Mucosa of stomach (tissue), 1 donor: ENCODE results near the gene ABTB2.

ENCODE experiments used
- H3K27me3 ChIP-seq: one replicate; pipeline ENCODE4 v1.7.0; 2013; ENCODE audit warnings: mild to moderate bottlenecking, low read length; ENCODE audit not compliant: control insufficient read depth, insufficient read depth
- H3K36me3 ChIP-seq: one replicate; pipeline ENCODE4 v1.7.0; 2013; ENCODE audit warnings: low read length; ENCODE audit not compliant: control insufficient read depth, insufficient read depth
- H3K4me1 ChIP-seq: one replicate; pipeline ENCODE4 v1.7.0; 2013; ENCODE audit warnings: mild to moderate bottlenecking, low read length; ENCODE audit not compliant: control insufficient read depth, insufficient read depth
- H3K4me3 ChIP-seq: one replicate; pipeline ENCODE4 v1.7.0; 2013; ENCODE audit warnings: low read length
- H3K9ac ChIP-seq: one replicate; pipeline ENCODE4 v1.7.0; 2013; ENCODE audit warnings: mild to moderate bottlenecking, low read length, moderate library complexity
- H3K9me3 ChIP-seq: one replicate; pipeline ENCODE4 v1.7.0; 2013; ENCODE audit warnings: mild to moderate bottlenecking, low read length, moderate library complexity; ENCODE audit not compliant: control insufficient read depth
- donor health status: Pancreatic carcinoma.

ABTB2 gene

DNA sequence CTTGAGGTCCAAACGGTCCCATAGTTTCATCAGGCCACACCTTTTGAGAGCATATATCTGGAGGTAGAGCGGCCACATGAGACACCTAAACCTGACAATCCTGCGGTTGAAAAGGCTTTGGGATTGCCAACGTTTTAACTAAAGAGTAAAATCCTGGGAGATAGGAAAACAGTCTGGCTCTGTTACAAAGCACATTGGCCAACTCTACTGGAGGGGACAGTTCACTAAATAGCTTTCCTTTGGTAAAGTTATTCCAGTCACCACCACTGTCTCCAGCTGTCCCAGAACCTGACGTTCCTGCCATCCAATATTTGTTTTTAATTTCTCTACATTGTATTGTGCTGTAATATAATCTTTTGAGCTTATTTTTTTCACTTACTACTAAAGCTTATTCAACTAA is 22.0 kb downstream of the ABTB2 start:
- no peak overlapping the region for H3K4me3 ChIP-seq
- no peaks in the 10 kb centered on the region for H3K36me3 ChIP-seq
- peaks cover 14% of the 10 kb centered on the region for H3K4me1 ChIP-seq
- H3K27me3 ChIP-seq: no peaks in the 10 kb centered on the region
- H3K9me3 ChIP-seq: no peaks in the 10 kb centered on the region
- no peak overlapping the region for H3K9ac ChIP-seq

DNA sequence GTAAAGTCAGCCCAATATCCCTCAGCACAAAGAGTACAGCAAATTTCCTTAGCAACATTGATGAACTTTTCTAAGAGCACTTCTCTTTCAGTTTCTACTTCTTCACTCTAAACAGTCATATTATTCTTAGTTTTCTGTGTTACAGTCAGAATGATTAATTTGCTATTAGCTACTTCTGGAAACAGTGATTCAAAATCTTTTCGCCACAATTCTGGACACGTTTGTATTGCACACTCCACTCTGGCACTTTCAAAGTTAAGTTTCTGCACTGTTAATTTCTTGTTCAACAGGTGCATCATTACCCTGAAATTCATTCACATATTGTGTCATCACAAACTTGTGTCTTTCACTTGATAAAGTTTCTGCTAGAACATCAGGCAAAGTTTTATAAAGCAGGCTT is 22.5 kb downstream of the ABTB2 start:
- H3K4me3 ChIP-seq: no peak overlapping the region
- no peak overlapping the region for H3K9ac ChIP-seq
- H3K36me3 ChIP-seq: no peaks in the 10 kb centered on the region
- peaks cover 14% of the 10 kb centered on the region for H3K4me1 ChIP-seq
- no peaks in the 10 kb centered on the region for H3K27me3 ChIP-seq
- no peaks in the 10 kb centered on the region for H3K9me3 ChIP-seq

DNA sequence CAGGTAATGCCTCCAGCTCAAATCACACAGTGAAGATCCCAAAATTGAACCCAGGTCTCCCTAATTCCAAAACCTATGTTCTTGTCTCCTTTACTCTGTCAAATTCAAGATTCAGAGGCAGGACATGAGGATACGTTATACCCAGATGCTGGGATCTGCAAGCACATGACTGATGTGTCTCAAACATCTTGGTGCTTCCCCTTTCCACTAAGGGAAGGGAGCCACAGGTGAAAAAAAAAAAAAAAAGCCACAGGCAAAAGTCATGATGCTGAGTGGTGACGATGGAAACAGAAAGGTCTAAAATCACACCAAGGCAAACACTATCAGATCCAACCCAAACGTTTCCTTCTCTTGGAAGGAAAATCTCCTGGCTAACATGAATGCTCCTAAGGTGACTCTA is 24.0 kb downstream of the ABTB2 start:
- Histone ChIP-seq H3K9me3 (no peaks in the 10 kb centered on the region), H3K9ac (no peak overlapping the region), H3K4me1 (no peaks in the 10 kb centered on the region), H3K27me3 (no peaks in the 10 kb centered on the region), H3K36me3 (no peaks in the 10 kb centered on the region), H3K4me3 (no peak overlapping the region)

GRCh38 chr11:34332524-34332923 is 25.3 kb downstream of the ABTB2 start:
- H3K9ac ChIP-seq: no peak overlapping the region
- H3K4me1 ChIP-seq: no peaks in the 10 kb centered on the region
- H3K4me3 ChIP-seq: no peak overlapping the region
- H3K27me3 ChIP-seq: no peaks in the 10 kb centered on the region
- no peaks in the 10 kb centered on the region for H3K36me3 ChIP-seq
- no peaks in the 10 kb centered on the region for H3K9me3 ChIP-seq

GRCh38 chr11:34331736-34332135 is 26.1 kb downstream of the ABTB2 start:
- Histone ChIP-seq H3K4me1 (no peaks in the 10 kb centered on the region), H3K36me3 (no peaks in the 10 kb centered on the region), H3K9ac (no peak overlapping the region), H3K27me3 (no peaks in the 10 kb centered on the region), H3K4me3 (no peak overlapping the region), H3K9me3 (no peaks in the 10 kb centered on the region)

DNA sequence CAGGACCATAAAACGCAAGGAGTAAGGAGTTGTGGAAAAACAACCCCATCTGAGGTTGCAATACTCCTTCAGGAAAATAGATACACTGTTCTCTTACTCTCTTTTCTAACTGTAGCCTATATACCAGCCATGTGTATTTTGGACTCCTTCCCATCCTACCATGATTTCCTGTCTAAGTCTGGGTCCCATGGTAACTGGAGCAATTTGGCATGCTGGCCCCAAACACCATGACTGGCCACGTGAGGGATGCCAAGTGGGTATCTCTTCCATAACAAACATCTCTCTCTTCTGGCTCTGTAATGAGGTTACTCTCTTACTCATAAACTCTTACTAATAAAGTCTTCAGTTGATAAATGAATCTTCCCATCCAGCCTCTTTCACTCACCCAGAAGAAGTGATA is 26.5 kb downstream of the ABTB2 start:
- Histone ChIP-seq H3K9ac (no peak overlapping the region), H3K4me3 (no peak overlapping the region), H3K27me3 (no peaks in the 10 kb centered on the region), H3K4me1 (no peaks in the 10 kb centered on the region), H3K36me3 (no peaks in the 10 kb centered on the region), H3K9me3 (no peaks in the 10 kb centered on the region)

DNA sequence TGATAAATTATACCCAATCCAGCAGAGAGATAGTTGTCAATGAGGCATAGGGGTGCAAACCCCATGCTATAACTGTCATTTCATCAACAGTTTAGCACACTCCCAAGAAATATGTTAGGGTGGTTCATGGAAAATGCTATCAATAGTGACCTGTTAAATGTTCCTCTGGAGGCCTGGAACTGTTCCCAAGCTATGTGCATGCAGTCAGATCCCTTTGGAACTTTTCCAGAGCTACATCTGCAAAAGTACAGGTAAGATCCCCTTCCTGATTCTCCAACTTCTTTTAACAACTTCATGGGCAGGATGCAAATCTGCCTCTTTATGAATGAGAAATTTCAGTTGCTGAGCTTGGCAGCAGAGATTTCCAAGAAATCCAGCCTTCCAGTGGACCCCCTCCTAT is 27.2 kb downstream of the ABTB2 start:
- H3K27me3 ChIP-seq: no peaks in the 10 kb centered on the region
- no peak overlapping the region for H3K4me3 ChIP-seq
- H3K9ac ChIP-seq: no peak overlapping the region
- no peaks in the 10 kb centered on the region for H3K36me3 ChIP-seq
- no peaks in the 10 kb centered on the region for H3K9me3 ChIP-seq
- H3K4me1 ChIP-seq: no peaks in the 10 kb centered on the region

DNA sequence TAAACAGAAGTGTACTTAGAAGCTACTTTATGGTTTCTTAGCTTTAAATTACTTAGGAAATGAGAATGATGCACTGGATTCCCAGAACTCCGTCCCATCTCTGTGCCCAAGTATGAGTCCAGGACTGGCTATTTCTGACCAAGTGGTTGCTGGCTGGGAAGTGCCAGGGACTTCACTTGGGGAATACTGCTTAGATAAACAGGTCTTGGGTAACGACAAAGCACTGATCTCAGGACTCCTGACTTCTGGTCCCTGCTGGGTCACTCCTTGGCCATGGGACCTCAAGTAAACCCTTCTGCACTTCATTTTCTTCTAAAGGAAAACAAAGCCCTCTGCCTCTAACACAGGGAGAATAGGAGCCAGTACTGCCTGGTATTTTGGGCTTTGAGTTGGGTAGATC is 27.9 kb downstream of the ABTB2 start:
- H3K27me3 ChIP-seq: no peaks in the 10 kb centered on the region
- H3K9me3 ChIP-seq: no peaks in the 10 kb centered on the region
- H3K36me3 ChIP-seq: no peaks in the 10 kb centered on the region
- no peaks in the 10 kb centered on the region for H3K4me1 ChIP-seq
- H3K4me3 ChIP-seq: no peak overlapping the region
- no peak overlapping the region for H3K9ac ChIP-seq

DNA sequence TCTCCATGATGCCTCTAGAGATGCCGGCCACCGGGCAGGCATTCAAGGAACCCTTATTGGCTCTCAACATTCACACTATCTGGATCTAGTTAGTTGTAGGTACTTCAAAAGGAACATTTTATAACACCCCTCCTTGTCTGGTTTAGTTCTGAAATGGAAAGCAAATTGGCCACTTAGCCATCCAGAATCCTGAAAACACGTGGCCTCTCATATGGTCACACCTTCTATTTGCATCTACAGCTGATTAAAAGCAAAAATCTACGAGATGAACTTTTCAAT is 29.2 kb downstream of the ABTB2 start:
- Histone ChIP-seq H3K9me3 (no peaks in the 10 kb centered on the region), H3K4me3 (no peak overlapping the region), H3K36me3 (no peaks in the 10 kb centered on the region), H3K27me3 (no peaks in the 10 kb centered on the region), H3K9ac (no peak overlapping the region), H3K4me1 (no peaks in the 10 kb centered on the region)

- Histone ChIP-seq H3K4me3 (no peak overlapping the region), H3K27me3 (no peaks in the 10 kb centered on the region), H3K4me1 (no peaks in the 10 kb centered on the region), H3K36me3 (no peaks in the 10 kb centered on the region), H3K9me3 (no peaks in the 10 kb centered on the region), H3K9ac (no peak overlapping the region)
Measured at GRCh38 chr11:34327804-34328631, 29.8 kb downstream of the ABTB2 start.

DNA sequence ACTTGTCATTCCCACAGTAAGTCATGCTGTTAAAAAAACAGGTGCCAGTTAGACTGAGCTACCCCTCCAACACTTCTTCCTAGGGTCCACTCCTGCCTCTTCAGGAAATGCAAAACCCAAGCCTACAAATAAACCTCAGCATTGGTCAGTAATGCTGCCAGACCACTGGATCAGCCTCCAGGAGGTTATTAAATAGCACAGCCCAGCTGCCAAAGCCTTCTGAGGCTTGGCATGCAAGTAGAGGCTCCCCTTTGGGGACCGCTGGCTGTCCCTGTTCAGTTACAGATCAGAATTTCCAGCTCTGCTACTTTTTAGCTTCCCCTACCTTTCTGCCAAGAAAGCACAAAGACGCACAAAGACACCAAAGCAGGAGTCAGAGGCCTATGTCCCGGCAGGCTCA is 33.3 kb downstream of the ABTB2 start:
- Histone ChIP-seq H3K27me3 (no peaks in the 10 kb centered on the region), H3K9me3 (no peaks in the 10 kb centered on the region), H3K36me3 (no peaks in the 10 kb centered on the region), H3K9ac (no peak overlapping the region), H3K4me3 (no peak overlapping the region), H3K4me1 (peaks cover under 1% of the 10 kb centered on the region)

DNA sequence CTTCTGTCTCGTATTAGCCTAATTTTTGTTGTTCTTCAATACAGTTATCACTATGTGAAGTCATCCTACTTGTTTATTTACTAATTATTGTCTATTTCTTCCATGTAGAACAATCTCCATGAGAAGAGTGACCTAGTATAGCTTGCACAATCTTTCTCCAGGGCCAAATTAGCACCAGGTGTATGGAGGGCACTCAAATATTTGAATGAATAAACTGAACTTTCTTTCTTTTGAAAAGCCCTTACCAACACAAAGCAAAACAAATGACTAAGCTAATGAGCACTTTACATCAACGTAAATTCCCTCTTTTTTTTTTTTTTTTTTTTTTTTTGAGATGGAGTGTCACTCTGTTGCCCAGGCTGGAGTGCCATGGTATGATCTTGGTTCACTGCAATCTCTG is 34.2 kb downstream of the ABTB2 start:
- peaks cover 9% of the 10 kb centered on the region for H3K4me1 ChIP-seq
- H3K27me3 ChIP-seq: no peaks in the 10 kb centered on the region

More for the DNA sequence above, 34.2 kb downstream of the ABTB2 start:
- H3K4me3 ChIP-seq: no peak overlapping the region
- no peak overlapping the region for H3K9ac ChIP-seq
- H3K9me3 ChIP-seq: no peaks in the 10 kb centered on the region
- no peaks in the 10 kb centered on the region for H3K36me3 ChIP-seq
